Activated CD4-positive, alpha-beta T cell treated with anti-CD3 and anti-CD28 coated beads, Interleukin-2, amount 10 ng/mL, durations not matched to agents 24 days and 14 days (primary cell): ENCODE data around the gene CEBPE. TPM values are rescaled to one million over a fixed set of nuclear protein-coding genes. Genes with fewer than 3 reads are reported as not detected.

ENCODE experiments used
- DNase-seq: peaks from one replicate; pipeline ENCODE4 v3.0.0; 2022
- H3K27ac Mint-ChIP-seq: one replicate; pipeline ENCODE4 v1.8.0; 2022; ENCODE audit warnings: mild to moderate bottlenecking, mixed read lengths
- H3K27me3 Mint-ChIP-seq: one replicate; pipeline ENCODE4 v1.8.0; 2022; ENCODE audit warnings: mixed read lengths
- H3K36me3 Mint-ChIP-seq: one replicate; pipeline ENCODE4 v1.8.0; 2022; ENCODE audit warnings: low read depth, mild to moderate bottlenecking, mixed read lengths
- H3K4me1 Mint-ChIP-seq: one replicate; pipeline ENCODE4 v1.8.0; 2021; ENCODE audit warnings: mixed read lengths
- H3K4me3 Mint-ChIP-seq: one replicate; pipeline ENCODE4 v1.8.0; 2022; ENCODE audit warnings: mild to moderate bottlenecking, moderate library complexity, mixed read lengths
- H3K9me3 Mint-ChIP-seq: one replicate; pipeline ENCODE4 v1.8.0; 2021; ENCODE audit warnings: mixed read lengths
- intact Hi-C: fragments of 100-400 bp; cut with micrococcal nuclease; formaldehyde crosslinking; loops from one replicate; pipeline ENCODE4 v1.15.1; 2023
- total RNA-seq: library from RNA; stranded (reverse); gene quantifications from 2 replicates; pipeline ENCODE4 v1.2.3, GENCODE V29; 2022

The CEBPE gene
- total RNA-seq, 1 donor from 2014 or later: 0.35 TPM

DNA sequence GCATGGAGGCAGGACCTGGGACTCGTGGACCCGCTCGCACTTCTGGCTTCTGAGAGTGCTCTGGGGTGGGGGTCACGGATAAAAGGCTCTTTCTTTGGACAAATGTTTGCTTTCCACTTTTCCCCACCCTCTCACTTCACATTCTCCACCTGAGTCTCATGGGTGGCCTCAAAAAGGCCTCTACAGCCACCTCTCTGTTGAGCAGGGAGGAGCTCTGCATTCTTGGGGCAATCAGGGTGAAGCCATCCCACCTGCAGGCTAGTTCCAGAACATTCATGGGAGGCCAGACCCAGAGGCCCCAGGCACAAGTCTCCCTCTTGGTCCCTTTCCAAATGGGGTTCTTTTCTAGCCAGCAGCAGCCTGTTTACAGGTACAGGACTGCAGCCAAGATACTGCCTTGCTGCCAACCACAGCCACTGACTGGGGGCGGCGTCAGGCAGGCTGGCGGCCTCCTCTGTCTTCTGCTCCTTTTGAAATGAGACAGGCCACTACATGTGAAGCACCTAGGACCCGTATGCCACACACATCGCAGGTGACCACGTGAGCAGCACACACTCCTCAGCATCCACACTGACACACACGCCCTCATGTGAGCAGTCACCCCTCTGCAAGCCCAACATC, 18.2 kb upstream of the CEBPE start:
- H3K9me3 Mint-ChIP-seq: no peaks in the 10 kb centered on the region
- no peaks in the 10 kb centered on the region for H3K27me3 Mint-ChIP-seq
- H3K36me3 Mint-ChIP-seq: no peaks in the 10 kb centered on the region
- no peak overlapping the region for H3K4me3 Mint-ChIP-seq
- intact Hi-C loops: no loop called here
- no peak overlapping the region for H3K27ac Mint-ChIP-seq
- no peaks in the 10 kb centered on the region for H3K4me1 Mint-ChIP-seq
- no peak for DNase-seq

DNA sequence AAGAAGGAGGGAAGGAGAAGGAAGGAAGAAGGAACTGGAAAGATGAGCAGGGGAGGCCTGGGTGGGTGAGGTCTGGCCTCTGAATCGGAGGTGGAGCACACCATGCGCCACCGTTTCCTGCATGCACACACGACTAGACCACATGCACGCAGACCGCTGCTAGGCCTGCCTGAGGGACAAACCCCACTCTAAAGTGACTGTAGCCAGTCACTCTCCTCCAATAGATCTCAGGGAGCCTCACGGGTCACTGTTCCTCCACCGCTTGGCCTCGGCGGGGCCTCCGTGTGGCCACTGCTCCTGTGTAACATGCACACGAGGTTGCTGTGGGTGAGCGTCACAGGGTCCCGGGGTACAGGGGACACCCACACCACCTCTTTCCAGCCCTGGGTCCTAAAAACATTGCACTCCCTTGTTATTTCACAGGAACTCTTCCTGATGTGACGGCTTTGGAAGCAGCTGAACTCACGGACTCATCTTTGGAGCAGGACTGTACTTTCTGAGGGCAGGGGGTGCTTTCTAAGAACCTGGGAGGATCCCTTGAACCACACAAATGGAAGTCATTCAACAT, 17.6 kb upstream of the CEBPE start:
- H3K4me3 Mint-ChIP-seq: no peak overlapping the region
- intact Hi-C loops: no loop called here
- no peaks in the 10 kb centered on the region for H3K36me3 Mint-ChIP-seq
- H3K4me1 Mint-ChIP-seq: no peaks in the 10 kb centered on the region
- H3K27me3 Mint-ChIP-seq: no peaks in the 10 kb centered on the region
- no peak overlapping the region for H3K27ac Mint-ChIP-seq
- H3K9me3 Mint-ChIP-seq: no peaks in the 10 kb centered on the region
- DNase-seq: no peak

DNA sequence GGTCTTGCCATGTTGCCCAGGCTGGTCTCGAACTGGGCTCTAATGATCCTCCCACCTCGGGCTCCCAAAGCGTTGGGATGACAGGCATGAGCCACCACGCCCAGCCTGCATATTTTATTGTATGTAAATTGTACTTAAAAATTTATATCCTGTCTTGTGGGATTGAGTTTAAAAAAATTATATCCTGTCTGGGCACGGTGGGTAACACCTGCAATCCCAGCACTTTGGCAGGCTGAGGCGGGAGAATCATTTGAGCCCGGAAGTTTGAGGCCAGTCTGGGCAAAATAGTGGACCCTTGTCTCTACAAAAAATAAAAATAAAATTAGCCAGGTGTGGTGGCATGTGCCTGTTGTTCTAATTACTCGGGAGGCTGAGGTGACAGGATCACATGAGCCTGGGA, 13.9 kb upstream of the CEBPE start:
- Mint-ChIP-seq H3K4me3 (no peak overlapping the region), H3K4me1 (peaks cover 4% of the 10 kb centered on the region), H3K36me3 (no peaks in the 10 kb centered on the region), H3K27ac (no peak overlapping the region), H3K27me3 (peaks cover 15% of the 10 kb centered on the region), H3K9me3 (no peaks in the 10 kb centered on the region)
- intact Hi-C loops: no loop called here
- no peak for DNase-seq

GRCh38 chr14:23131482-23131881, 12.4 kb upstream of the CEBPE start:
- Mint-ChIP-seq H3K4me1 (peaks cover 4% of the 10 kb centered on the region), H3K36me3 (no peaks in the 10 kb centered on the region)
- intact Hi-C loops: no loop called here

GRCh38 chr14:23130871-23131270, 11.8 kb upstream of the CEBPE start:
- Mint-ChIP-seq H3K27me3 (peaks cover 15% of the 10 kb centered on the region), H3K4me3 (no peak overlapping the region), H3K36me3 (no peaks in the 10 kb centered on the region), H3K4me1 (peaks cover 4% of the 10 kb centered on the region), H3K9me3 (no peaks in the 10 kb centered on the region), H3K27ac (no peak overlapping the region)
- DNase-seq: no peak
- intact Hi-C loops: no loop called here

More at GRCh38 chr14:23131482-23131881, 12.4 kb upstream of the CEBPE start:
- H3K27ac Mint-ChIP-seq: no peak overlapping the region
- no peaks in the 10 kb centered on the region for H3K9me3 Mint-ChIP-seq
- no peak for DNase-seq
- no peak overlapping the region for H3K4me3 Mint-ChIP-seq
- peaks cover 15% of the 10 kb centered on the region for H3K27me3 Mint-ChIP-seq

- Mint-ChIP-seq H3K4me1 (peaks cover 4% of the 10 kb centered on the region), H3K9me3 (no peaks in the 10 kb centered on the region), H3K27ac (no peak overlapping the region), H3K36me3 (no peaks in the 10 kb centered on the region), H3K27me3 (peaks cover 15% of the 10 kb centered on the region), H3K4me3 (no peak overlapping the region)
- DNase-seq: no peak
- intact Hi-C loops: no loop called here
Observed at GRCh38 chr14:23129759-23130316, 10.8 kb upstream of the CEBPE start.

DNA sequence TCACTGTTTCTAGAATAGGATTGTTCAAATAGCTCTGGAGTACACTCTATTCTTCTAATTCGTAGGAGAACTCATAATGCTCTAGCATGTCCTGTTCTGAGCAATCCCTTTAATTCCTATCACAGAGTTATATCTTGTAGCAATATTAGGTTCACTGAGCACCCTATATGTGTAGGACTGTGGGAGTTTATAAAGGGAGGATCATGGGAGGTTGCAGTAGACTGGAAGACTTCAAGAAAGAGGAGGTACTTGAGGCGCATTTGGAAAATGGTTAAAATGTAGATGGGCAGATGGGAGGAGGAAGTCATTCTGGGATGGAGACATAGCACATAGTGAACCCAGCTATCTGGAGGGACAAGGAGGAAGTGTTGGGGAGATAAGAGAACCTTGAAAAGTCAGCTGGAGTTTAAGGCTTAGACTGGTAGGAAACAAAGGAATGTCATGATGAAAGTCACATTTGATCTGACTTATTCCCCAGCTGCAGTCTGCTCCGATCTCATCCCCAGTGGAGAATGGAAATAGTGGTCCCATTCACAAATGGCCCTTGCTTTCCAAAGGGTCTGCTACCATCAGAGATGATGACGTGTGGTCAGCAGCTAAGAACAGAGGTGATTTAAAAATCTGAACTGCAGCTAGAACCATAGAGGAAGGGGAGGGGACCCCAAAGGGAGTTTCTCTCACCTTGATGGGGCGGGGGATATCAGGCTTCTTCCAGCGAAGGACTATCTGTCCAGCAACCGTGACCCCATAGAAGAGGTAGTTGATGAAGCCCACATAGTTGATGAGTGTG, 10.1 kb upstream of the CEBPE start:
- no peak for DNase-seq
- Mint-ChIP-seq H3K9me3 (no peaks in the 10 kb centered on the region), H3K4me1 (peaks cover 4% of the 10 kb centered on the region), H3K36me3 (no peaks in the 10 kb centered on the region), H3K27me3 (peaks cover 15% of the 10 kb centered on the region), H3K27ac (no peak overlapping the region), H3K4me3 (no peak overlapping the region)
- intact Hi-C loops: no loop called here

- H3K27me3 Mint-ChIP-seq: peaks cover 17% of the 10 kb centered on the region
- no peak overlapping the region for H3K27ac Mint-ChIP-seq
Observed at GRCh38 chr14:23127861-23128260, 8.8 kb upstream of the CEBPE start.

DNA sequence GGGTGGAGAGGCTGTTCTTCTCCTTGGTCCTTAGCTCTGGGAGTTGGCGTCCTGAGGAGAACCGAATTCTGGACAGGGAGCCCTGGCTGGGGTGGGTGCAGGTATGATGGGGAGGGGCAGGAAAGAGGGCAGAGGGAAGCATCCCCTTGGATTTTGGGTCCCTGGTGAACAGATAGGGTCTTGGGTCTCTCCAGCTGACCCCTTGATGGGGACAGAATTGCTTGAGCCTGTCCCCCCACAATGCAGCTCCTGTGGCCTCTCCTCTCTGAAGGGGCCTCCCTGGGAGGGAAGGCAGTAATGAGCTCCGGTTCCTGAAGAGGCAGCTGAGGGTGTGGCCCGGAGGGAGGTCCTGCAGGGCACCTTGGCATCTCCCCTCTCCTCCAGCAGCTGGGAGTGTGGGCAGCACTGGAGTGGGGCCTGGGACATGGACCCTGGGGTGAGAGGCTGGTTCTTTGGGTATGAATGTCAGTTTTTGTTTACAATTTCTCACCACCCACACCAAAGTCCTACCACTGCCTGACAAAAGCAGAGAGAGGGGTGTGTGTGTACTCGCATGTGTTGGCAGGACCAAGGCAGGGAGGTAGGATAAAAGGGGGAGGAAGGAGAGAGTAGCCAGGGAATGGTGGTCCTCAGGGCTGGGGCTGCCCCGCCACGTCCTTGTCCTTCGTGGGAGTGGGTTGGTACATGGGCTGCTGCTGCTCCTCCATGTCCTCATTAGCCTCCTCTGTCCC, 7.7 kb upstream of the CEBPE start:
- Mint-ChIP-seq H3K4me1 (peaks cover 4% of the 10 kb centered on the region), H3K36me3 (no peaks in the 10 kb centered on the region), H3K9me3 (no peaks in the 10 kb centered on the region), H3K4me3 (no peak overlapping the region), H3K27me3 (peaks cover 19% of the 10 kb centered on the region), H3K27ac (no peak overlapping the region)
- intact Hi-C loops: no loop called here
- DNase-seq: no peak

More at GRCh38 chr14:23127861-23128260, 8.8 kb upstream of the CEBPE start:
- no peaks in the 10 kb centered on the region for H3K36me3 Mint-ChIP-seq
- H3K9me3 Mint-ChIP-seq: no peaks in the 10 kb centered on the region
- peaks cover 4% of the 10 kb centered on the region for H3K4me1 Mint-ChIP-seq
- intact Hi-C loops: no loop called here
- DNase-seq: no peak
- no peak overlapping the region for H3K4me3 Mint-ChIP-seq

DNA sequence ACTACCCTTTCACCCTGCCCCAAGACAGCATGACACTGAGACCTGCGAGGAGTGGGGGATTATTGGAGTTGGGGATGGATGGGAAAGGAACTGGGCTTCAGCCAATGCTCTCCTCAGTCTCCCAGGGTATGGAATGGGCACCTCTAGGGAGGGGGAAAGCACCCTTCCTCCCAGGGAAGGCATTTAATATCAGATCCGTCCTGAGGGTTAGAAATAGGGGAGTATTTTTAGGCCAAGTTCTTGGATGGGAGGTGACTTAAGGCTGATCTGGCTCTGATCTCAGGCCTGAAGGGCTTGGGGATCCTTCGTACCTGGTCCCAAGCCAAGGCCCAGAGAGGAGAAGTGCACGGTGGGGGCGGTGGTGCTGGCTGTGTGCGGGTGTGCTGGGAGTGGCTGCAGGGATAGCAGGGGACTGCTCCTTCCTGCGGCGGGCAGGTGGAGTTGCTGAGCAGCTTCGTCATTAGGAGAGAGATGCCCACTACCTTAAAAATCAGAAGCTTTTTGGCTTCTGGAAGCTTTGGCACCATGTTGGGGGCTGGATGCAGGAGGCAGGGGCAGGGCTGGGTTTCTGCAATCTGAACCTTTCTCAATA, 7.0 kb upstream of the CEBPE start:
- H3K27me3 Mint-ChIP-seq: peaks cover 16% of the 10 kb centered on the region
- intact Hi-C loops: no loop called here
- H3K4me1 Mint-ChIP-seq: peaks cover 9% of the 10 kb centered on the region
- no peak overlapping the region for H3K27ac Mint-ChIP-seq
- DNase-seq: no peak
- H3K4me3 Mint-ChIP-seq: no peak overlapping the region
- no peaks in the 10 kb centered on the region for H3K9me3 Mint-ChIP-seq
- no peaks in the 10 kb centered on the region for H3K36me3 Mint-ChIP-seq

- H3K9me3 Mint-ChIP-seq: no peaks in the 10 kb centered on the region
- intact Hi-C loops: no loop called here
Observed at GRCh38 chr14:23125011-23125410, 6.0 kb upstream of the CEBPE start.

GRCh38 chr14:23124337-23124954, 5.4 kb upstream of the CEBPE start:
- Mint-ChIP-seq H3K27me3 (peaks cover 6% of the 10 kb centered on the region), H3K27ac (no peak overlapping the region), H3K9me3 (no peaks in the 10 kb centered on the region), H3K36me3 (no peaks in the 10 kb centered on the region), H3K4me3 (no peak overlapping the region), H3K4me1 (peaks cover 25% of the 10 kb centered on the region)
- no peak for DNase-seq
- intact Hi-C loops: no loop called here

More at GRCh38 chr14:23125011-23125410, 6.0 kb upstream of the CEBPE start:
- H3K4me1 Mint-ChIP-seq: peaks cover 19% of the 10 kb centered on the region
- H3K27ac Mint-ChIP-seq: no peak overlapping the region
- H3K36me3 Mint-ChIP-seq: no peaks in the 10 kb centered on the region
- peaks cover 9% of the 10 kb centered on the region for H3K27me3 Mint-ChIP-seq
- DNase-seq: no peak
- H3K4me3 Mint-ChIP-seq: no peak overlapping the region

DNA sequence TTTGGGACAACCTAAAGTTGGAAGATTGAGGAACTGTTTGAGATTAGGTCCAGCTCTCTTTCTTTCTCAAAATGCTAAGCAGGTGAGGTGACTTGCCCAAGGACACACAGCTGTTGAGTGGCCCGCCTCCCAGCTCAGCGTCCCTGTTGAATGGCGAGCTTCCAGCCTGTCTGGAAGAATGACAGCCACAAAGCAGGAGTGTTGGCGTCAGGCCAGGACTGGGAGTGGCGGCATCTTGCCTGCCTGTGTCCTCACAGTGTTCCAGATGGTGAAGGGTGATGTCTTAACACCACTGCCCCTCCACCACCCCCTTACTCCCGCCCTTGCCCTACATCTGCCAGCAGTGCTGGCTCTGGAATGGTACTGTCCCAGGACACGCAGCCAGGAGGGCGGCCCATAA, 4.4 kb upstream of the CEBPE start:
- intact Hi-C loops: no loop called here
- DNase-seq: no peak
- no peak overlapping the region for H3K27ac Mint-ChIP-seq
- H3K36me3 Mint-ChIP-seq: no peaks in the 10 kb centered on the region
- peaks cover 28% of the 10 kb centered on the region for H3K4me1 Mint-ChIP-seq
- no peaks in the 10 kb centered on the region for H3K9me3 Mint-ChIP-seq
- H3K27me3 Mint-ChIP-seq: peaks cover 4% of the 10 kb centered on the region
- H3K4me3 Mint-ChIP-seq: no peak overlapping the region
